ENCODE data around the gene RFX4.
A peak's percentile ranks its signal among the peaks of the same experiment; 100 is the strongest.

- TF ChIP-seq CTCF (IDR thresholded peaks at IDR 0.05), result peak in 1 of 3 experiments; percentile 21
- no peak for TF ChIP-seq POLR2A (IDR thresholded peaks at IDR 0.05)
Measured at GRCh38 chr12:106774005-106774807, 191.4 kb downstream of the RFX4 start, which contains the start of gene RIC8B.

All from testis (tissue), 2 donors.